H9 (cell line): ENCODE results near the gene TMEM269. TPM values are rescaled to one million over a fixed set of nuclear protein-coding genes. Genes with fewer than 3 reads are reported as not detected.

Experiments used
- DNase-seq: peaks from one replicate; pipeline ENCODE4 v3.0.0-alpha.2; 2017
- H2AFZ ChIP-seq: one replicate; pipeline ENCODE4 v1.6.1; 2013; ENCODE audit warnings: mild to moderate bottlenecking, low read length, control low read depth, moderate library complexity
- H2AK5ac ChIP-seq: 2 replicates; pipeline ENCODE4 v1.6.1; 2013; ENCODE audit warnings: low read length, control low read depth, mixed read lengths; ENCODE audit not compliant: insufficient read length
- H2BK120ac ChIP-seq: one replicate; pipeline ENCODE4 v1.6.1; 2013; ENCODE audit warnings: low read depth, mild to moderate bottlenecking, low read length, control low read depth, inconsistent platforms; ENCODE audit not compliant: poor library complexity, severe bottlenecking
- H2BK12ac ChIP-seq: 2 replicates; pipeline ENCODE4 v1.6.1; 2013; ENCODE audit warnings: low read length, control low read depth, mixed read lengths, low read depth; ENCODE audit not compliant: insufficient read length
- H2BK15ac ChIP-seq: 2 replicates; pipeline ENCODE4 v1.6.1; 2013; ENCODE audit warnings: low read depth, low read length, control low read depth
- H2BK20ac ChIP-seq: one replicate; pipeline ENCODE4 v1.6.1; 2013; ENCODE audit warnings: low read depth, mild to moderate bottlenecking, low read length, control low read depth, inconsistent platforms; ENCODE audit not compliant: poor library complexity, severe bottlenecking
- H2BK5ac ChIP-seq: 2 replicates; pipeline ENCODE4 v1.6.1; 2013; ENCODE audit warnings: low read length, control low read depth, mixed read lengths; ENCODE audit not compliant: insufficient read length
- H3K14ac ChIP-seq: 2 replicates; pipeline ENCODE4 v1.6.1; 2013; ENCODE audit warnings: low read length, control low read depth; ENCODE audit not compliant: insufficient read depth
- H3K18ac ChIP-seq: 2 replicates; pipeline ENCODE4 v1.6.1; 2013; ENCODE audit warnings: low read depth, mild to moderate bottlenecking, mixed read lengths, low read length, control low read depth; ENCODE audit not compliant: insufficient read length
- H3K23ac ChIP-seq: 2 replicates; pipeline ENCODE4 v1.6.1; 2013; ENCODE audit warnings: low read length, control low read depth, mixed read lengths, low read depth; ENCODE audit not compliant: insufficient read length
- H3K23me2 ChIP-seq: 2 replicates; pipeline ENCODE4 v1.6.1; 2013; ENCODE audit warnings: low read depth, mild to moderate bottlenecking, mixed read lengths, low read length, control low read depth; ENCODE audit not compliant: insufficient read length, poor library complexity, severe bottlenecking
- H3K27ac ChIP-seq: 2 replicates; pipeline ENCODE4 v1.5.1; 2013; ENCODE audit warnings: low read length, control low read depth, mixed read lengths, low read depth; ENCODE audit not compliant: insufficient read length
- H3K27me3 ChIP-seq: 2 replicates; pipeline ENCODE4 v1.6.1; 2013; ENCODE audit warnings: low read length, control low read depth, inconsistent platforms; ENCODE audit not compliant: insufficient read depth
- H3K4ac ChIP-seq: 2 replicates; pipeline ENCODE4 v1.6.1; 2013; ENCODE audit warnings: low read depth, mild to moderate bottlenecking, control low read depth, inconsistent platforms, low read length, moderate library complexity
- H3K4me1 ChIP-seq: 2 replicates; pipeline ENCODE4 v1.6.1; 2013; ENCODE audit warnings: low read length, control low read depth, inconsistent platforms; ENCODE audit not compliant: insufficient read depth
- H3K4me2 ChIP-seq: 2 replicates; pipeline ENCODE4 v1.6.1; 2013; ENCODE audit warnings: low read length, control low read depth, mixed read lengths; ENCODE audit not compliant: insufficient read length, insufficient read depth
- H3K56ac ChIP-seq: 2 replicates; pipeline ENCODE4 v1.6.1; 2013; ENCODE audit warnings: low read depth, mild to moderate bottlenecking, mixed read lengths, low read length, control low read depth; ENCODE audit not compliant: insufficient read length
- H3K79me1 ChIP-seq: 2 replicates; pipeline ENCODE4 v1.6.1; 2013; ENCODE audit warnings: low read depth, mild to moderate bottlenecking, moderate library complexity, low read length, control low read depth, inconsistent platforms; ENCODE audit not compliant: insufficient read depth, poor library complexity, severe bottlenecking
- H3K79me2 ChIP-seq: 2 replicates; pipeline ENCODE4 v1.6.1; 2013; ENCODE audit warnings: low read length, control low read depth, inconsistent platforms; ENCODE audit not compliant: insufficient read depth
- H3K9ac ChIP-seq: 2 replicates; pipeline ENCODE4 v1.6.1; 2013; ENCODE audit warnings: low read length, control low read depth, mixed read lengths; ENCODE audit not compliant: insufficient read length; ENCODE audit errors: extremely low read depth
- H3K9me3 ChIP-seq: one replicate; pipeline ENCODE4 v1.6.1; 2013; ENCODE audit warnings: low read depth, low read length, inconsistent platforms; ENCODE audit not compliant: control insufficient read depth
- H3T11ph ChIP-seq: one replicate; pipeline ENCODE4 v1.6.1; 2013; ENCODE audit warnings: mild to moderate bottlenecking, low read length, control low read depth, inconsistent platforms
- H4K20me1 ChIP-seq: one replicate; pipeline ENCODE4 v1.6.1; 2013; ENCODE audit not compliant: control insufficient read depth, insufficient read length, insufficient read depth
- H4K5ac ChIP-seq: 2 replicates; pipeline ENCODE4 v1.6.1; 2013; ENCODE audit warnings: low read depth, mild to moderate bottlenecking, mixed read lengths, low read length, control low read depth; ENCODE audit not compliant: insufficient read length
- H4K8ac ChIP-seq: replicated peaks from 2 replicates; pipeline ENCODE4 v1.6.1; 2013; ENCODE audit warnings: low read length, control low read depth, mixed read lengths, low read depth; ENCODE audit not compliant: insufficient read length
- H4K91ac ChIP-seq: 2 replicates; pipeline ENCODE4 v1.6.1; 2013; ENCODE audit warnings: low read depth, mild to moderate bottlenecking, moderate library complexity, mixed read lengths, low read length, control low read depth; ENCODE audit not compliant: insufficient read length
- H3K27ac Mint-ChIP-seq, 3 experiments: 2 replicates in 2 of 3; 3 replicates in 1 of 3; pipeline ENCODE4 v1.8.0; 2020 to 2021; ENCODE audit warnings: mixed read lengths in 3 of 3, mild to moderate bottlenecking in 1 of 3, moderate library complexity in 1 of 3
- H3K27me3 Mint-ChIP-seq: 2 replicates; pipeline ENCODE4 v1.8.0; 2021; ENCODE audit warnings: low read depth, mild to moderate bottlenecking, moderate library complexity, mixed read lengths
- H3K36me3 Mint-ChIP-seq, 3 experiments: 2 replicates in 2 of 3; 3 replicates in 1 of 3; pipeline ENCODE4 v1.8.0; 2020 to 2021; ENCODE audit warnings: low read depth in 3 of 3, mixed read lengths in 3 of 3; ENCODE audit not compliant: insufficient read depth in 1 of 3
- H3K4me1 Mint-ChIP-seq, 2 experiments: 2 replicates each; pipeline ENCODE4 v1.8.0; 2020; ENCODE audit warnings: mixed read lengths in 2 of 2
- H3K4me3 Mint-ChIP-seq, 2 experiments: 2 replicates in 1 of 2; 3 replicates in 1 of 2; pipeline ENCODE4 v1.8.0; 2020 to 2021; ENCODE audit warnings: mild to moderate bottlenecking in 2 of 2, mixed read lengths in 2 of 2, moderate library complexity in 1 of 2
- H3K9me3 Mint-ChIP-seq, 2 experiments: 2 replicates in 1 of 2; 3 replicates in 1 of 2; pipeline ENCODE4 v1.8.0; 2020; ENCODE audit warnings: mild to moderate bottlenecking in 2 of 2, mixed read lengths in 2 of 2, moderate library complexity in 1 of 2
- CTCF ChIP-seq: fragments of 200-600 bp; sonication (generic); conservative IDR thresholded peaks from 3 replicates; pipeline ENCODE4 v1.8.0; 2021; ENCODE audit warnings: antibody characterized with exemption, mild to moderate bottlenecking
- WGBS: extraction: QIAGEN DNeasy Blood & Tissue Kit; methylation state at CpG from one replicate; pipeline ENCODE4 v1.1.7; 2013; ENCODE audit warnings: missing lambda C conversion rate, low lambda C conversion rate, mixed read lengths; ENCODE audit not compliant: insufficient read length; ENCODE audit errors: extremely low coverage; 5-methylcytosine and 5-hydroxymethylcytosine counted together
- total RNA-seq: library from RNA; stranded (reverse); gene quantifications from 2 replicates; pipeline ENCODE4 v1.2.1, GENCODE V29; 2021

Gene TMEM269
- total RNA-seq, 1 experiment from 2014 or later = 0.17 TPM

GRCh38 chr1:42746436-42747105, 38.2 kb upstream of the TMEM269 start:
- H4K8ac ChIP-seq = no peak overlapping the region
- H3K4ac ChIP-seq = no peak overlapping the region
- no peaks in the 10 kb centered on the region for H3K27me3 ChIP-seq
- H3K18ac ChIP-seq = no peak overlapping the region
- no peak overlapping the region for H3K27ac ChIP-seq
- no peak overlapping the region for H2BK15ac ChIP-seq
- no peak overlapping the region for H3K56ac ChIP-seq
- no peak overlapping the region for H2BK12ac ChIP-seq
- peak overlapping the region in 1 of 3 experiments; percentile 42; a peak in 1 of 7 replicates for H3K27ac Mint-ChIP-seq
- no peaks in the 10 kb centered on the region; the same call in 1 of the 2 replicates for H3K27me3 Mint-ChIP-seq
- H2BK5ac ChIP-seq = no peak overlapping the region
- no peaks in the 10 kb centered on the region for H3K79me1 ChIP-seq
- no peak overlapping the region for H3T11ph ChIP-seq
- H3K9me3 Mint-ChIP-seq = peaks cover 6 to 8% of the 10 kb centered on the region in 2 experiments
- no peak overlapping the region for H2AFZ ChIP-seq
- H2AK5ac ChIP-seq = no peak overlapping the region
- H2BK20ac ChIP-seq = no peak overlapping the region
- H4K91ac ChIP-seq = no peak overlapping the region
- no peak for DNase-seq
- H3K4me3 Mint-ChIP-seq = no peak overlapping the region
- no peaks in the 10 kb centered on the region for H4K20me1 ChIP-seq
- no peak overlapping the region for H2BK120ac ChIP-seq
- H3K23ac ChIP-seq = no peak overlapping the region
- no peak overlapping the region for H3K9ac ChIP-seq
- H3K23me2 ChIP-seq = no peaks in the 10 kb centered on the region
- H4K5ac ChIP-seq = no peak overlapping the region
- no peak overlapping the region for H3K4me2 ChIP-seq
- no peaks in the 10 kb centered on the region for H3K79me2 ChIP-seq
- no peak overlapping the region for H3K14ac ChIP-seq
- H3K4me1 ChIP-seq = no peaks in the 10 kb centered on the region
- no peaks in the 10 kb centered on the region for H3K9me3 ChIP-seq
- no peak for TF ChIP-seq CTCF
- no CpG with 5 or more reads among the region's 12 CpGs for WGBS
- peaks cover 24 to 47% (median 44%) of the 10 kb centered on the region in 3 experiments for H3K36me3 Mint-ChIP-seq
- peaks cover 20% of the 10 kb centered on the region in 2 experiments for H3K4me1 Mint-ChIP-seq
